HCT116 (cell line): ENCODE data around the gene C15orf62.

Experiments
- CEBPB ChIP-seq: IDR thresholded peaks from 2 replicates; pipeline ENCODE4 v1.6.1; 2012; ENCODE audit warnings: low read depth
- CTCF ChIP-seq, 3 experiments: fragments of 200-600 bp in 1 of 3; sonication (generic) in 1 of 3; IDR thresholded peaks in 2 of 3; conservative IDR thresholded peaks in 1 of 3; 2 replicates each; pipeline ENCODE4 v1.5.1; 2012 to 2017; ENCODE audit warnings: low read depth in 2 of 3, low read length in 2 of 3, antibody characterized with exemption in 1 of 3, borderline replicate concordance in 1 of 3, control low read depth in 1 of 3, mild to moderate bottlenecking in 1 of 3, mixed read lengths in 1 of 3, mixed run types in 1 of 3, moderate library complexity in 1 of 3; ENCODE audit not compliant: insufficient read depth in 1 of 3
- EGR1 ChIP-seq: IDR thresholded peaks from 2 replicates; pipeline ENCODE4 v1.6.1; 2012; ENCODE audit warnings: low read depth
- EZH2 ChIP-seq: fragments of 200-600 bp; sonication (generic); IDR thresholded peaks from 2 replicates; pipeline ENCODE4 v1.6.1; 2017; ENCODE audit warnings: antibody characterized with exemption, mixed run types
- JUND ChIP-seq: IDR thresholded peaks from 2 replicates; pipeline ENCODE4 v1.6.1; 2012
- POLR2A ChIP-seq: IDR thresholded peaks from 2 replicates; pipeline ENCODE4 v1.7.0; 2011; ENCODE audit warnings: borderline replicate concordance; ENCODE audit not compliant: insufficient read depth, insufficient read length; ENCODE audit errors: extremely low read depth
- RAD21 ChIP-seq: IDR thresholded peaks from 2 replicates; pipeline ENCODE4 v1.6.1; 2012; ENCODE audit warnings: low read depth, mild to moderate bottlenecking
- SIN3A ChIP-seq: IDR thresholded peaks from 2 replicates; pipeline ENCODE4 v1.6.1; 2012; ENCODE audit warnings: low read depth
- SP1 ChIP-seq: IDR thresholded peaks from 2 replicates; pipeline ENCODE4 v1.6.1; 2012; ENCODE audit warnings: low read depth
- ZNF274 ChIP-seq: fragments of 200-500 bp; sonication (Bioruptor generic); IDR thresholded peaks from 2 replicates; pipeline ENCODE4 v1.6.1; 2014; ENCODE audit warnings: mild to moderate bottlenecking, low read depth, low read length, inconsistent platforms
- TF ChIP-seq, protein P1 (sequence below): IDR thresholded peaks from 2 replicates; pipeline ENCODE4 v1.6.1; 2012
- TF ChIP-seq, protein P2 (sequence below): IDR thresholded peaks from 2 replicates; pipeline ENCODE4 v1.6.1; 2012; ENCODE audit warnings: low read depth

GRCh38 chr15:40815042-40815698 lies 45.4 kb downstream of the C15orf62 start:
- TF ChIP-seq CTCF (IDR thresholded peaks at IDR 0.05 in 2 of 3, conservative IDR thresholded peaks at IDR 0.05 in 1 of 3; ENCODE audit: borderline replicate concordance in 1 of 3, insufficient read depth in 1 of 3, low read depth in 2 of 3, low read length in 2 of 3) (no peak), POLR2A (no peak), RAD21 (no peak), EGR1 (no peak), EZH2 (no peak), SIN3A (no peak), SP1 (no peak), ZNF274 (no peak), CEBPB (no peak), JUND (no peak)
- TF ChIP-seq, protein P1, sequence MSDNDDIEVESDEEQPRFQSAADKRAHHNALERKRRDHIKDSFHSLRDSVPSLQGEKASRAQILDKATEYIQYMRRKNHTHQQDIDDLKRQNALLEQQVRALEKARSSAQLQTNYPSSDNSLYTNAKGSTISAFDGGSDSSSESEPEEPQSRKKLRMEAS = no peak
- TF ChIP-seq, protein P2, sequence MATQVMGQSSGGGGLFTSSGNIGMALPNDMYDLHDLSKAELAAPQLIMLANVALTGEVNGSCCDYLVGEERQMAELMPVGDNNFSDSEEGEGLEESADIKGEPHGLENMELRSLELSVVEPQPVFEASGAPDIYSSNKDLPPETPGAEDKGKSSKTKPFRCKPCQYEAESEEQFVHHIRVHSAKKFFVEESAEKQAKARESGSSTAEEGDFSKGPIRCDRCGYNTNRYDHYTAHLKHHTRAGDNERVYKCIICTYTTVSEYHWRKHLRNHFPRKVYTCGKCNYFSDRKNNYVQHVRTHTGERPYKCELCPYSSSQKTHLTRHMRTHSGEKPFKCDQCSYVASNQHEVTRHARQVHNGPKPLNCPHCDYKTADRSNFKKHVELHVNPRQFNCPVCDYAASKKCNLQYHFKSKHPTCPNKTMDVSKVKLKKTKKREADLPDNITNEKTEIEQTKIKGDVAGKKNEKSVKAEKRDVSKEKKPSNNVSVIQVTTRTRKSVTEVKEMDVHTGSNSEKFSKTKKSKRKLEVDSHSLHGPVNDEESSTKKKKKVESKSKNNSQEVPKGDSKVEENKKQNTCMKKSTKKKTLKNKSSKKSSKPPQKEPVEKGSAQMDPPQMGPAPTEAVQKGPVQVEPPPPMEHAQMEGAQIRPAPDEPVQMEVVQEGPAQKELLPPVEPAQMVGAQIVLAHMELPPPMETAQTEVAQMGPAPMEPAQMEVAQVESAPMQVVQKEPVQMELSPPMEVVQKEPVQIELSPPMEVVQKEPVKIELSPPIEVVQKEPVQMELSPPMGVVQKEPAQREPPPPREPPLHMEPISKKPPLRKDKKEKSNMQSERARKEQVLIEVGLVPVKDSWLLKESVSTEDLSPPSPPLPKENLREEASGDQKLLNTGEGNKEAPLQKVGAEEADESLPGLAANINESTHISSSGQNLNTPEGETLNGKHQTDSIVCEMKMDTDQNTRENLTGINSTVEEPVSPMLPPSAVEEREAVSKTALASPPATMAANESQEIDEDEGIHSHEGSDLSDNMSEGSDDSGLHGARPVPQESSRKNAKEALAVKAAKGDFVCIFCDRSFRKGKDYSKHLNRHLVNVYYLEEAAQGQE = no peak
